ENCODE measurements around the gene LITAFD.
"Not testable (repeated sequence)": the region's sequence is repeated elsewhere in the genome, so short reads cannot be mapped to it uniquely, and the experiment has no call there.

Gene LITAFD

DNA sequence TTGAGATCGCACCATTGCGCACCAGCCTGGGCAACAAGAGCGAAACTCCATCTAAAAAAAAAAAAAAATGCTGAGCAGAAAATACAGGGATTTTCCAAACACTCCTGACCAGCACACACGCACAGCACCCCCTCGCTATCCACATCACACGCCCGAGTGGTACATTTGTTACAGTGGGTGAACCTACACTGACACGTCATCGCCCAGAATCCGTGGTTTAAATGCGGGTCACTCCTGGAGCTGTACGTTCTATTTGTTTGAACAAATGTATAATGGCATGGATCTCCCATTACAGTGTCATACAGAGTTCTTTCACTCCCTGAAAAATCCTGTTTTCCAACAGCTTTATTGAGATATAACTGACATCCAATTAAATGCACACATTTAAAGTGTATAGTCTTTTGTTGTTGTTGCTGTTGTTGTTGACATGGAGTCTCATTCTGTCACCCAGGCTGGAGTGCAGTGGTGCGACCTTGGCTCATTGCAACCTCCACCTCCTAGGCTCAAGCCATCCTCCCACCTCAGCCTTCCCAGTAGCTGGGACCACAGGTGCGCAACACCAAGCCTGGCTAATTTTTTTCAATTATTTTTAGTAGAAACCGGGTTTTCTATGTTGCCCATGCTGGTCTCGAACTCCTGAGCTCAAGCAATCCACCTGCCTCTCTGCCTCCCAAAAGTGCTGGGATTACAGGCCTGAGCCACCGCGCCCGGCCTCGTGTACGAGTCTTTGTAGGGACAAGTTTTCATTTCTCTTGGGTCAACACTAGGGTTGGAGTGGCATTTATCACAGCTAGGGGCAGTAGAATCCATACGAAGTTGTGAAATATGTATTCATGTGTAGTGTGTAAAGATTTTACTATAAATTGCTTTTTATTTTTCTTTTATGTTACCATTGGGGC lies 8.9 kb upstream of the LITAFD start:
- no peak for DNase-seq

DNA sequence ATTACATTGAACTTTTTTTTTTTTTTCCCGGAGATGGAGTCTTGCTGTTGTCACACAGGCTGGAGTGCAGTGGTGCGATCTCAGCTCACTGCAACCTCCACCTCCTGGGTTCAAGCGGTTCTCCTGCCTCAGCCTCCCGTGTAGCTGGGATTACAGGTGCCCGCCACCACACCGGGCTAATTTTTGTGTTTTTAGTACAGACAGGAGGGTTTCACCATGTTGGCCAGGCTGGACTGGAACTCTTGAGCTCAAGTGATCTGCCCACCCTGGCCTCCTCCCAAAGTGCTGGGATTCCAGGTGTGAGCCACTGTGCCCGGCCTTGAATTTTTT lies 8.3 kb upstream of the LITAFD start:
- not testable (repeated sequence) for DNase-seq

DNA sequence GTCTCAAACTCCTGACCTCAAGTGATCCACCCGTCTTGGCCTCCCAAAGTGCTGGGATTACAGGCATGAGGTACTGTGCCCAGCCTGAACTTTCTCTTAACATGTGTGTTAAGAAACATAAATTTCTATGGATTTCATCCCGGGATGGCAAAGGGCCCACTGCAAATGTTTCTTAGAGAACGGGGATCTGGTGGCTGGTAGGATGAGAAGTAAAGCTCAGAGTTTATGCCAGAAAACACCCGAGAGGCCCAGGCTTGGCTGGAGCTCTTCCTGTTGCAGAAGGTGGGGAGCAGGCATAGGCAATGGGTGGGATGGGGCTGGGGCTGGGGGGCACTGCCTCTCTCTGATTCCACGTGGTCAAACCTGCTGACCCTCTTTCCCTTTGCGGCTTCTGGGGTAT lies 7.8 kb upstream of the LITAFD start:
- DNase-seq = no peak

DNA sequence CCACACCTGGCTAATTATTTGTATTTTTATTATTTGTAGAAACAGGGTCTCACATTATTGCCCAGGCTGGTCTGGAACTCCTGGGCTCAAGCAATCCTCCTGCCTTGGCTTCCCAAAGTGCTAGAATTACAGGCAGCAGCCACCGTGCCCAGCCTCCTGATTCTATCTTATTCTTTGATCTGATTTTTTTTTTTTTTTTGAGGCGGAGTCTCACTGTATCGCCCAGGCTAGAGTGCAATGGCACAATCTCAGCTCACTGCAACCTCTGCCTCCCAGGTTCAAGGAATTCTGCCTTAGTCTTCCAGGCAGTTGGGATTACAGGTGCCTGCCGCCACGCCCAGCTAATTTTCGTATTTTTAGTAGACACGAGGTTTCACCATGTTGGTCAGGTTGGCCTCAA lies 6.8 kb upstream of the LITAFD start:
- not testable (repeated sequence) for DNase-seq

DNA sequence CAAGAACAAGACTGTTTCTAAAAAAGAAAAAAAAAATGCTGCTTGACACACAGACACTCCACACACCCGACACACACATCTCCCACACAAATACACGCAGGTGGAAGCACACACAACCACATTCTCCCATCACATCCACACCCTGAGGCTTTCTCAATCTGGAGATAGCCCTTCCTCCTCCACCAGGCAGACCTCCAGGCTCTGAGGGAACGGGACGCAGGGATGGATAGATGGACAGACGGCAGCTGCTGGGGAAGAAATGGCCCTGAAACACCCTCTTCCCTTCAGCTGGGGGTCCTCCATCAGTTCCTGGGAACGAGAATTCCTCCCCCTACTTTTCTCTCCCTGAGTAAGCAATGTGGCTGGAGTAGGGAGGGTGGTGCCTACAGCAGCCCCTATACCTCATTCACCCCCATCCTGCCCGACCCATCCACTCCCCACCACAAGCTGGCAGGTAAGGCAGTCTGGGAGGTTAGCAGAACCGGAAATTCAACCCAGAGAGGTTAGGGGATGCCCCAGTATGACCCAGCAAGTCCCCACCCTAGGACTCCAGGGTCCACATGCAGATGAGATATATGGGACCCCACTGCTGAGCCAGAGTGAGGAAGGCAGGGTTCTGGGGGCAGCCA lies 4.1 kb upstream of the LITAFD start:
- no peak for DNase-seq

DNA sequence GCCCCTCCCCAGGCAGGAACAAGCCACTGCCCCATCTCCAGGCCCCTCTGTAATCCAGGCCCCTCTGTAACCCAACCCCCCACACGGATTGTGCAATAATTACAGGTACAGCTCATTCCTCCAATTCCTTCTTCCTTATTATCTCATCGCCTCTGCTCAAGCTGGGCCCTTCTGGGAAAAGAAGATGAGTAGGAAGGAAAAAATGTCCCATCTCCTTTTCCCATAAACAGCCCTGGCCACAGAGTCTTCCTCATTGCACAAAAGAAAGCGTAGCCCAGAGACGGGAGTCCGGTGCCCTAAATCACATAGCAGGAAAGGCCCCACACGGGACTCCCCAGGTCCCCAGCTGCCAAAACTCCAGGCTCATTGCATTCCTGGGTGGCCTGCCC lies 3.6 kb upstream of the LITAFD start:
- DNase-seq = no peak

DNA sequence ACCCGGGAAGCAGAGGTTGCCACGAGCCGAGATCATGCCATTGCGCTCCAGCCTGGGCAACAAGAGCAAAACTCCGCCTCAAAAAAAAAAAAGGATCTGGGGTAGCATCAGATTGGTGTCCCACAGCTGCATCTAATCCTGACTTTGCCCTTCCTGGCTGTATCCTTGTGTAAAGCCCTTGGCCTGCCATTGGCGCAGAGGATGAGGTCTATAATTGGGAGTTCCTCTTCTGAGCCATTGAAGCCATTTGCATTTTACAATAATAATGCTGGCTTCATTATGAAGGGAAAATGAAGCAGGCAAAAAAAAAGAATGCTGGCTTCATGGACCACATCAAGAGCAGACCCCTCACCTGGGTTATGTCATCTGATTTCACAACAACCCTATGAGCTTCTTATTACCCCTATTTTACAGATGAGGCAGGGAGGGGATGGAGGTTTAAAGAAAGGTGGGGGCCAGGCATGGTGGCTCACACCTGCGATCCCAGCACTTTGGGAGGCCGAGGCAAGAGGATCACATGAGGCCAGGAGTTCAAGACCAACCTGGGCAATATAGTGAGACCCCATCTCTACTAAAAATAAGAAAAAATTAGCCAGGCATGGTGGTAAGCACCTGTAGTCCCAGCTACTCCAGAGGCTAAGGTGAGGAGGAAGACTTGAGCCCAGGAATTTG lies 1.2 kb upstream of the LITAFD start:
- no peak for DNase-seq

DNA sequence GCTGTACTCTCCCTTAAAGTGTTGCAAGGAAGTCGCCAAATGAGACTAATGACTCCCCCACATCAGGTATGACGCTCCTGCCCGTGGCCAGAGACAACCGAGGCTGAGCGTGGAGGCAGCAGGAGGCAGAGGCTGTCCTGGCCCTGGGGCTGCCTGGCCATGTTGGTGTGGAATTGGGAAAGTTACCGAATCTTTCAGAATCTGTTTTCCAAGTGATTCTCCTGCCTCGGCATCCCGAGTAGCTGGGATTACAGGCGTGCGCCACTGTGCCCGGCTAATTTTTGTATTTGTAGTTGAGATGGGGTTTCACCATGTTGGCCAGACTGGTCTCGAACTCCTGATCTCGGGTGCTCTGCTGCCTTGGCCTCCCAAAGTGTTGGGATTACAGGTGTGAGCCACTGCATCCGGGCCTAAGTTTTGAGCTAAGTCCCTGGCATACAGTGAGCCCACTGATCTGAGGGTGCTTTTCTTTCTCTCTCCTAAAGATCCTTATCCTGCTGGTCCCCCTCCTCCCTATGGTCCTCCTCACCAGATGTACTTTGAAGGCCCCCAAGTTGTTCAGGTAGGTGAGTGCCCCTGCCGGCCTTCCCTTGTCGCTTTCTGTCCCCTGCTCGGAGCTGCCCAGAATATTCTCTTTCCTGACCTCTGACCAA lies 700 bp downstream of the LITAFD start:
- no peak for DNase-seq

DNA sequence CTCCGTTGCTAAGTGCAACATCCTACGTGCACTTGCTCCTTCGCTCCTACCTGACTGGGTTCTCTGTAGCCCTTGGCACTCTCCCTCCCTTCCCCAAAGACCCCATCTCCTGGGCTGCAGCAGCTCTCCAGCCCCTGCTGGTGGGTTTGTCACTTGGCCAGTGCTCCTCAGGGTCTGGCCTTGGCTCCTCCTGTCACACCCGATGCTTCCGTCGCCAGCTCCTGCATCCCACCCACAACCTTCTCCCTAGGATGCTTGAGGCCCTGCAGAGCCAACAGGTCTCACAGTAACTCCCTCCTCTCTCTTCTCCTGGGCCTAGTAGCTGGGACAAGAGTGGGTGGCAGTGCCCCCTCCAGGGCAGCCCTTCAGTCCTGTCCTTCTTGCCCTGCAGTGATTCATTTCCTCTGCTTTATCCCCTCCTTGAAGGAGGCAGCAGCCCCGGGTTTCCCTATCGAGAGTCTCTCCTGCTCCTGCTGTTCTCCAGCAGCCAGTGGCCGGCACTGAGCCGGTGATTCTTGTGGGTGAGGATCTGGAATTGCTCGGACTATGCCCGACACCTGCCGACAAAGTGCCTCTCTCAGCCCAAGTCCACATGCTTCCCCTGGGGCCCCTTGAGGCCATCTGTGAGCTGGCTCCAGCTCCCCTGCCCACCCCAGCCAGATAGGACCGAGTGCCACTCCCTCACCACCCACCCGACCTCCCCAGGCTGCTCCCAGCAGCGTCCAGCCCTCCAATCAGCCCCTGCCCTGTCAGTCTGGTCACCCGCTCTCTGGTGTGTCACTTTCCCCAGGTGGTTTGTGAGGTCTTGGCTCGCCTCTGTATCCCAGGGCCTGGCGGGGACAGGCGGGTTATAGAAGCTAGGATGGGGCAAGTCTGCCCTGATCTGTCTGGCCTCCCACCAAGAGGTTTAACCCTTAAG lies 3.8 kb downstream of the LITAFD start:
- DNase-seq = no peak

DNA sequence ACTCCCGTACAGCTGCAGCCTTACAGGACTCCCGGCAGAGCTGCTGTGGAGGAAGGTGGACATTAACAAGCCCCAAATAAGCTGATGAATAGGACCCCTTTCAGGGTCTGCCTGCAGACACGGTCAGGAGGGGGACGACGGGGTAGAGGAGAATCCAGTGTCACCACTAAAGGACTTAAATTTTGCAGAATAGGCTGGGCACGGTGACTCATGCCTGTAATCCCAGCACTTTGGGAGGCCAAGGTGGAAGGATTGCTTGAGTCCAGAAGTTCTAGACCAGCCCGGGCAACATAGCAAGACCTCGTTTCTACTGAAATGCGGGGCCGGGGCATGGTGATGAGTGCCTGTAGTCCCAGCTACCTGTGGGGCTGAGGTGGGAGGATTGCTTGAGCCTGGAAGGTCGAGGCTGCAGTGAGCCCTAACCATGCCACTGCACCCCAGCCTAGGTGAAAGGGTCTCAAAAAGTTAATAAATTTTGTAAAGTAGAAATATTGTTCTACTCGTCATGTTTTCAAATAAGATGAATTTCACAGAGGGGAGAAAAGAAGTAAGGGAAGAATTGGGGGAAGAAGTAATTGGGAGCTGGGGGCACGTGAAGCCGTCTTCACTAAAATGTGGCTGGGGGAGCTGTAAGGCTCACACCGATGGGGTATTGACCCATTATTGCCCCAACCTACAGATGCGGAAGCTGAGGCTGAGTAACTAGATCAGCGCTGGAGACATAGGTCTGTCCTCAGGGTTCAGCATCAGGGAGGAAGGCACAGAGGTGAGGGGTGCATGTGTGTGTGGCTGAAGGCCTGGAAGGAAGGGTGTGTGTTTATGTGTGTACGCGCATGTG lies 4.7 kb downstream of the LITAFD start:
- no peak for DNase-seq

DNA sequence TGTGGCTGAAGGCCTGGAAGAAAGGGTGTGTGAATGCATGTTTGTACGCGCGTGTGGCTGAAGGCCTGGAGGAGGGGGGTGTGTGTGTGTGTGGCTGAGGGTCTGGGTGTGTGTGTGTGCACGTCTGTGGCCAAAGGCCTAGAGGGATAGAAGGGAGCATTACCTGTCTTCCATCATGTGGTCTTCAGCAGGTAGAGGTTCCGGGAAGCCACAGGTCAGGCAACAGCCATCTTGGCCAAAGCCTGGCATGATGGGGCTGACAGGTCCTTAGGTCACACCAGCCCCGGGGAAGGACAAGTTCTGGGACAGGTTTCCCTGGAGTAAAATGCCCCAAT lies 5.2 kb downstream of the LITAFD start:
- no peak for DNase-seq

DNA sequence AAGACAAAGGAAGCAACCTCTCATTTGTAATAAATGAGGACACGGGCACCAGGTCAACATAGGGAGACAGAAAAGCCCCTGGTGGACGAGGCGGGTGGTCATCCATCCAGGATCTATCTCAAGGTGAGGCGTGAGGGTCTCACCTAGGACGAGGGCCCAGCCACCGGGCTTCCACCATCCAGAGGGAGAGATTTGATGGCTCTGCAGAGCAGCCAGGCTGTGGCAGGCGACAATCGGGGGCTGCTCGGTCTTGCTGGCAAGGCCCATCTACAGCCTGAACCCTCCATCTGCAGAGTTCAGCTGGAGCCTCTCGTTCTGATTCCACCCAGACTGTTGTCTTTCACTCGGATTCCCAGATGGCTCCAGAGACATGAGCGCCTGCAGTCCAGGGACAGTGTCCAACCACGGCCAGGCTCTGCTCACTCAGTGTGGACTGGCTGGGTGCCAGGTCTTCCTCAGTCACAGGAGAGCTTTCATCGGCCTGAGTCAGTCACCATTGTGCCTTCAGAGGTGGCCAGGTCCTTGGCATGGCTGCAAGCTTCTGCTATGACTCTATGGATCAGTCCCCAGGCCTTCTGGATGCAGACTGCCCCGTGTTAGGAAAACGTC lies 5.9 kb downstream of the LITAFD start:
- no peak for DNase-seq

DNA sequence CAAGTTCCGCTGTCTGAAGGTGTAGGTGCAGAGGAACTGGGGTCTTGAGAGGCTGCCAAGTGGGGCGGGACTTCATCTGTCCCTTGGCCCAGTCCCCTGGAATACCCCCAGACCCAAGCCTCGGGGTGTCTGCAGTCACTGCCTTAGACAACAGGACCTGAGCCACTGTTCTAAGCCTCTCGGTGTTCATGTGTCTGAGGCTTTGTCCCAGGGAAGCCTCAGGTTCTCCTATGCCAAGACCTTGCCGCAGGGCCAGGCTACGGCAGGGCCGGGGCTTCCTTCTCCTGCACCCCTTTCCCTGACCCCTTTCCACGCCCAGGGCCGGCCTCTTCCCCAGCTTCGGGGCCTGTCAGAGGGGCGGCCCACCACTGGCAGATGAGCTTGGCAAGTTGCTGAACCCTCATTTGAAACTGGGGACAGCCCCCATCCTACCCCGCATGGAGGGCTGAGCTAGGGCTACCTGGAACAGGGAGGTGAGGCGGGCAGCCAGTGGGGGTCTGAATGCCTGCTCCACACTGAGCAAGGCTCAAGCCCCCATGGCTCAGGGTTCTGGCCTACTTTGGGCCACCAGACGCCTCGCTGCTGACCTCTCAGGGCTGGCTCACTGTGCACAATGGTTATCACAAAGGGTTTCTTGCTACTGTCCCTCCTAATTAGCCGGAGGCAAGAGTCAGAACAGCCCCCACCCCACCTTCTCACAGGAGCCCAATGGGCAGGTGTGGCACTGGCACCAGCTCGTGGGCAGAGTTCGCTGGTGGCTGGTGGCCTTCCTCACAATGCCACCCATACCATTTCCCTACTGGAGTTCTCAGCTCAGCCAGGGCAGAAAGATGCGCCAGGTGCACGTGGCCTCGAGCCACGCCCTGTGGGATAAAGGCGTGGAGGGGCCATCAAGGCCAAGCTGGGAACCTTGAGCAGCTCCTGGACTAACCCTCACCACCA lies 7.1 kb downstream of the LITAFD start:
- DNase-seq = no peak

DNA sequence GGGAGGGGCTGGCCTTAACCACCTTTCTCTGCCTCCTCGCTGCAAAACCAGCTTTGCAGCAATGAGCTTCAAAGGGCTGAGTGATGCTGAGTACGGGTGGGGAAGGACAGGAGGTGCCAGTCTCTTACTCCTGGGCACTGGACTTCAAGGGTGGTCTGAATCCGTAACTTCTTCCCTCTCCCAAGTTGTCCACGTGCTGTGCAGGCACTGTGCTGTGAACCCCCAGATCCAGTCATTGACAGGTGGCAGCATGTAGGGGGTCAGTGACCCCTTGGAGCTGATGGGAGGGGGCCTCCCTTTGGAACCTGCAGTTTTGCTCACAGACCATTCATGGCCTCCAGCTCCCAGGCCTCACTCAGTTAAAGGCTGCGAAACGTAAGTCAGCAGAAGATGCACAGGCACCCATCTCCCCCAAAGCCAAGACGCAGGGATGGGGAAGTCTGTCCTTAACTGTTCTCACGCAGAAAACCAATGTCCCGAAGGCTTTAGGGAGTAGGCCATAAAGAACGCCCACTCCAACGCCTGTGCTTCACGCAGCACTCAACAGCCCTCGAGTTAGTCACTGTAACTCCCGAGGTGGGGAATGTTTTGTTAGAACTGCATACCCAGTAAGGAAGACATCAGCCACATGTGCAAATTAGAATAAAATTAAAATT lies 7.9 kb downstream of the LITAFD start:
- DNase-seq = no peak

DNA sequence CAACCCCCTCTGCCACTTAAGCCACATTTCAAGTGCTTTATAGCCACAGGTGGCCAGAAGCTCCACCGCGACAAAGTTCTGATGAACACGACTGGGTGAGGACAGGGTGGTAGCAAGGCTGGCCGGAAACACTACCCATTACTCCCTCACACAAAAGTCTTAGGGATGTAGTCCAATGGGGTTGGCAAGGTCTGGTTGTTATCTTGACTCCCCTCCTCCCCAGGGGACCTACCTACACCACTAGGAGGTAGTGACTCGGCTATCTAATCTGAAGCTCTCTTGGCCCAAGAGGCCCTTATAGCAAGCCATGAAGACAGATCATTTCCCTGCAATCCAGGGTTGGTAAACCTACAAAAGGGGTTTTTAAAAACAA lies 8.4 kb downstream of the LITAFD start:
- no peak for DNase-seq

DNA sequence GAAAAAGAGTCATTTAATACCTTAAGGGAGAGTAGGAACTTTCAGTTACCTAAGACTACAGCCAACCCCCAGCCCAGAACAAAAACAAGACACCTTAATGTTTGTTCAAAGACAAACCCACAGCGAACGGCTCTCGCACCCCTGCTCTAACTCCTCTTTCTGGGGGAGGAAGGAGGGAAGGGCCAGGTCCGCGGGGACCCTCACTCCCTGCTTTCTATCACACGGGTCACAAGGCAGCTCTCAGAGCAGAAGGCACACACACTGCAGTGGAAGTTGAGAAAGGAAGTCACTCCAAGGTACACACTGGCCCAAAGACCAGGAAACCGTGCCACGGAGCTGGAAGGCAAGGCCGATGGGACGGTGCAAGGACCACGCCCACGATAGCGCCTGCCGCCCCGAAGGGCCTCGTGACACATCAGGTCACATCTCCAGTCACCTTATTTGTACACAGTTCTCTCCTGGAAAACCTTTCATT lies 10.0 kb downstream of the LITAFD start:
- DNase-seq = no peak

DNA sequence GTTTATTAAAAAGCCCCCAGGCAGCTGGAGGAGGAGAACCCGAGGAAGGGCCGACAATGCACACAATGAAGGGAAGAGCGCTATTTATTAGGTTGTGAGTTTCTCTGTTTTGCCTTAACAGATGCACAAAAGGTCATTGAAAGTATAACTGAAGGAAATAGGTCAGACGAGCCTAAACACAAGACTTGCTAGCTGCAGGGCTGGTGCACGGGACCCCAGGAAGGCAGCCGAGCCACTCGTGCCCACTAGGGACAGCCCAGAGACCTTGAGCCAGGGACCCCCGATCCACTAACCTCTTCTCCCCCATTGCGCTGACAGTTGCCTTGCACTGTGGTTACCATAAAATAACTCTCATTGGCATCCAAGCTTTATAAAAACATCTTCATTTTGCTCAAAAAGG lies 11.3 kb downstream of the LITAFD start:
- no peak for DNase-seq

DNA sequence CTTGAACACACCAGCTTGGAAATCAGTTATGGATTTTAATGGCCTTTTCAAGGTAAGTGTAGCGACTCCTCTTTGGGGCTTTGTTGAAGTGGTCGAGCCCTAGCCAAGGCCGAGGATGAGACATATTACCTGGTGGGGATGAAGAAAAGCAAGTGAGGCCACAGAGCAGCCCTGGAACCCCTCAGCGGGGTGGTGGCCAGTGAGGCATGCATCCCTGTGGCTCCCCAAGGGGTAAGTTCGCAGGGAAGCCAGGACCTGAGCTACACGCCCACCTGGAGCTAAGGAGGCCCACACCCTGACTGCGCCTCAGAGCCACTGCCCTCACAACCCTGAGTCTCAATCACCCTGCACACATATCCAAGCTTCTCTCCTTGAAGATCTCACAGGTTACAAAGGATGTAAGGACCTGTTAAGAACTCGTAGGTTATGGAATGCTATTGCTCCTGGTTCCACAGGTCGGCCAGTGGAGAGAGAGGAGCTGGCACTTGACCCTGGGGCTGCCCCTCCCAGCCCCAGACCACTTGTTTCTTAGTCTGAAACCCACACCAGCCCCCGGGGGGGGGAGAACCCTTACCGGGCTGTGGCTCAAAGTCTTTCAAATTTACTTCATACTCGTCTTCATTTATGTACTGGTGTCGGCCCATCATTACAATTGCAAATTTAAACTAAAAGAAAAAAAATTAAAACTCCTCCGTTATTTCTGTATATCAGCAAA lies 12.0 kb downstream of the LITAFD start:
- no peak for DNase-seq
